ENCODE results near the gene LINC00237. TPM values are rescaled to one million over a fixed set of nuclear protein-coding genes. Genes with fewer than 3 reads are reported as not detected.

The LINC00237 gene
- total and polyA plus RNA-seq, 9 of the 15 experiments (the other 6 are each of a cell fraction or from before 2014, with no cell fraction given): not detected

- no peaks in the 10 kb centered on the region for H4K20me1 ChIP-seq (replicated peaks; ENCODE audit: control insufficient read depth, insufficient read depth, low read length)
- H3K79me2 ChIP-seq (ENCODE audit: control insufficient read depth, insufficient read depth, low read length): no peaks in the 10 kb centered on the region
- ChIA-PET POLR2A (no interaction called here), CTCF (ENCODE audit: low intra/inter-chr PET ratio) (no interaction called here)
- no peak overlapping the region for H3K9ac ChIP-seq (ENCODE audit: insufficient read depth in 1 of 2, low read depth in 2 of 2, low read length in 2 of 2)
- H3K9me3 ChIP-seq (replicated peaks; ENCODE audit: control insufficient read depth, insufficient read depth, low read depth, low read length): no peaks in the 10 kb centered on the region
- H3K27ac ChIP-seq (ENCODE audit: extremely low read depth, low read depth, low read length): no peak overlapping the region
- H3K4me2 ChIP-seq (ENCODE audit: insufficient read depth, low read length): no peak overlapping the region
- BruUV-seq (replicated peaks): no TSS peak
- TF ChIP-seq CREM (IDR thresholded peaks at IDR 0.05; ENCODE audit: low read depth): peak; percentile 2; the same call in 1 of the 2 replicates
- TF ChIP-seq ZNF277 (CRISPR knock-in tag; IDR thresholded peaks at IDR 0.05; ENCODE audit: borderline replicate concordance): no peak
- 2% methylated on average over 4 of the region's 4 CpGs for WGBS (ENCODE audit: insufficient coverage, low coverage, missing lambda C conversion rate)
- no peaks in the 10 kb centered on the region for H3K4me1 ChIP-seq (replicated peaks in 1 of 2; ENCODE audit: control insufficient read depth in 2 of 2, insufficient read depth in 2 of 2, low read length in 2 of 2)
- intact Hi-C loops (cut with micrococcal nuclease) (no loop called here), in situ Hi-C loops (cut with MboI) (no loop called here)
- no peak for DNase-seq (ENCODE audit: extremely low read depth in 1 of 4, low spot score in 3 of 4)
- no peak overlapping the region for H3K4me3 ChIP-seq
- no peaks in the 10 kb centered on the region for H3K36me3 ChIP-seq (ENCODE audit: control insufficient read depth, insufficient read depth, low read length)
- H2AFZ ChIP-seq (ENCODE audit: low read depth, low read length): no peak overlapping the region
- ATAC-seq: no peak
- no peak for FAIRE-seq
- H3K27me3 ChIP-seq (ENCODE audit: control insufficient read depth in 2 of 2, insufficient read depth in 2 of 2, low read length in 2 of 2): peaks cover 0 to 8% of the 10 kb centered on the region in 2 experiments; a peak in 2 of 5 replicates
- no peaks in the 10 kb centered on the region for H3K9me1 ChIP-seq (ENCODE audit: control insufficient read depth, insufficient read depth, low read length)
These were observed 28.3 kb downstream of the LINC00237 start for GRCh38 chr20:21077809-21078345.

- Histone ChIP-seq H4K20me1 (replicated peaks; ENCODE audit: control insufficient read depth, insufficient read depth, low read length) (no peaks in the 10 kb centered on the region), H2AFZ (ENCODE audit: low read depth, low read length) (no peak overlapping the region), H3K27ac (ENCODE audit: extremely low read depth, low read depth, low read length) (no peak overlapping the region), H3K79me2 (ENCODE audit: control insufficient read depth, insufficient read depth, low read length) (no peaks in the 10 kb centered on the region), H3K27me3 (ENCODE audit: control insufficient read depth in 2 of 2, insufficient read depth in 2 of 2, low read length in 2 of 2) (peaks cover 0 to 19% of the 10 kb centered on the region in 2 experiments; a peak in 3 of 5 replicates), H3K4me3 (no peak overlapping the region), H3K4me2 (ENCODE audit: insufficient read depth, low read length) (no peak overlapping the region), H3K36me3 (ENCODE audit: control insufficient read depth, insufficient read depth, low read length) (no peaks in the 10 kb centered on the region), H3K9me3 (replicated peaks; ENCODE audit: control insufficient read depth, insufficient read depth, low read depth, low read length) (no peaks in the 10 kb centered on the region), H3K4me1 (replicated peaks in 1 of 2; ENCODE audit: control insufficient read depth in 2 of 2, insufficient read depth in 2 of 2, low read length in 2 of 2) (no peaks in the 10 kb centered on the region), H3K9me1 (ENCODE audit: control insufficient read depth, insufficient read depth, low read length) (no peaks in the 10 kb centered on the region), H3K9ac (ENCODE audit: insufficient read depth in 1 of 2, low read depth in 2 of 2, low read length in 2 of 2) (no peak overlapping the region)
- DNase-seq (ENCODE audit: extremely low read depth in 1 of 4, low spot score in 3 of 4) (no peak), ATAC-seq (no peak), FAIRE-seq (no peak)
- ChIA-PET POLR2A (no interaction called here), CTCF (ENCODE audit: low intra/inter-chr PET ratio) (no interaction called here)
- in situ Hi-C loops (cut with MboI) (no loop called here), intact Hi-C loops (cut with micrococcal nuclease) (no loop called here)
- no peak for TF ChIP-seq SLC30A9 (CRISPR knock-in tag; IDR thresholded peaks at IDR 0.05)
- no TSS peak for BruUV-seq (replicated peaks)
- WGBS (ENCODE audit: insufficient coverage, low coverage, missing lambda C conversion rate): 3% methylated on average over 3 of the region's 3 CpGs
These were observed 30.1 kb downstream of the LINC00237 start for GRCh38 chr20:21076073-21076472.
